GM18909 (cell line): Measurements from ENCODE around the gene ARFGAP1.

Source experiments
- ATAC-seq: cut with Tn5 transposase; IDR thresholded peaks from one replicate; pipeline ENCODE4 v1.9.1; 2021; ENCODE audit warnings: mild to moderate bottlenecking; ENCODE audit not compliant: unreplicated experiment, poor library complexity

ARFGAP1 gene

DNA sequence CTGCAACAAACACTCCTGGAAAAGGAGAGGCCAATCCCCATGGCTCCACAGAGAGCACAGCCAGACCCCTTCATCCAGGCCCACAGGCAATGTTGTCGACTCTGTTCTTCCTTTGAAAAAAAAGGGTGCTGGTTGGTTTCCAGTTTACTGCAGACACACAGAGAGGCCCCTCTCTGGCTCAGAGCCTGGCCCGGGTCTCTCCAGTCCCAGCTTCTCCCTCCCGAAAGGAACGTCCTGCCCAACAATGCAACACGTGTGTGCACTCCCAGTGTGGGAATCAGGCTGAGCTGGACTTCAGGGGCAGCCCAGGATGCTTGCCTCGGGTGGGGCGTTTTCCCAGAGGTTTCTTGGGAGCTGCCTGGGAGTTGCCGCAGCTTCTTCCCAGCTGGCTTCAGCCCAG, 13.8 kb upstream of the ARFGAP1 start:
- ATAC-seq, result no peak

DNA sequence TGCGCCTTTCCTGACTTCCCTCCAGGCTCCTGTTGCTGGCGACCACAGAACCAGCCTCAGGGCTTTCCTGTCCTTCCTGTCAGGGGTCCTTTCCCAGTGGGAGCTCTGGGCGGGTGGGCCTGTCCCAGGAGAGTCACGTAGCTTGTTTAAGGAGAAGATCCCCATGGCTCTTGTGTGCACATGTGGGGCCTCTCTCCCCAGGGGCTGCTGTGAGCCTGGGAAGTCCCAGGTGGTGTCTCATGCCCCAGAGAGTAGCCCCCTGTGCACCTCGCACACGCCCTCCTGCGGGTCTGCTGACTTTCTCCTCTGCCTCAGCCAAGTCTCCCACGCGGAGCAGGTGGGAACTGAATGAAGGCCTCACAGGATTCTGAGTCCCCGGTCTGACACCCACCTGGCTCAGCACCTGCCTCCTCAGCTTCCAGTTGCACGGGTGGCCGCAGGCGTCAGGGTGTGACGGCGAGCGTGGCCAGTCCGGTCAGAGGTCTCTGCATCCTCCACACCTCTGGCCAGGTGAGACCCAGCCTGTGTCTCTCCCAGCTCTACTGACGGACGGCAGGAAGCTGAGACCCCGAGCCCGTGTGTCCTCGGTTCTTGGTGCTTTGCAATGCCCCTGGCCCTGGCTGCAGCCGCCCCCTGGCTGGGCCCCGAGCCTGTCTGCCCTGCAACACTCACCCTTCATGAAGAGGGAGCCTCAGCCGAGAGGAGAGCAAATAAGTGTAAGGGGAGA, 12.7 kb upstream of the ARFGAP1 start:
- ATAC-seq, result no peak

DNA sequence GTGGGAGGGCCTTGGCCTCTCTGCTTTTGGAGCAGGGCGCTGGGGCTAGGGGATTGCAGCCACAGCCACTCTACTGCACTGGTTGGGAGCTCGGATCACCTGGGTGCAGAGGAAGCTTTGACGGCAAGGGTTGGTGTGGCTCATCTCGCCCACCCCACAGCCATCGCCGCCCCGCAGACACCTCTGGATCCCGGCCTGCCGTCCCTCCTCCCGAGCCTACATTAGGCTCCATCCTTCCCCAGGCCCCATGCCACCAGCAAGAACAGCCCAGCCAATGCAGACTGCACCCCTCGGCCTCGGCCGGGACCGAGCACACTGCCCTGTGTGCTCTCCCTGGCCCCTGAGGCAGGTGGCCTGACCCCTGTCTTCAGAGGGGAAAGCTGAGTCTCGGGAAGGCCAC, 12.1 kb upstream of the ARFGAP1 start:
- no peak for ATAC-seq

DNA sequence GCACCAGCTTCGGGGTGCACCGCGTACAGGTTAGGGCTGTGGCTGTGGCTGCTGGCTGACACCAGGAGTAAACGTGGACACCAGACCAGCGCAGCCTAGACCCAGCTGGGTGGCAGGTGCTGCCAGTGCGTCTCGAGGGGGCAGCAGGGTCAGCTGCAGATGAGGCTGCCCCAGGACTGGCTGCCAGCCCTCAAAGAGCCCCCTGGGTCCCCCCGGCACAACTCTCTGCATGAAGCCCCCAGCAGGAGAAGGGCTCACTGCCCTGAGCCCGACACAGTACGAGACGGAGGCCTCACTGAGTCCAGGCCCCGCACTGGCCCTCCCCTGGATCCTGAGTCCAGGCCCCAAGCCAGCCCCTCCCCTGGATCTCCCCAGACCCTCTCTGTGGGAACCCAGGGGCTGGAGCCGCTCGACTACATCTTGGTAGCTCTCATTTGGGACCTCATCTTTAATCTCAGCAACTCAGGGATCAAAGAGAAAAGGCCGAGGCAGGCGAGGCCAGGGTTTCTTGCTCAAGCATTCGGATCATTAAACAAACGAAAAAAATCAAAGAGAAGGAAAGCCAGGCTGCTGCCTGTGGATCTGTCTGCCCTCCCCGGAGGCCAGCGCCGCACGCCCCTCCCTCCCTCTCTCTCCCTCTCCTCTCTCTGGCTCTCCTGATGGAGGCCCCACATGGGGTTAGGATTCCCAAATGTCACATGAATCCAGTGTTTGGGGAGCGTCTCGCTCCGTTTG, 11.4 kb upstream of the ARFGAP1 start:
- ATAC-seq, result no peak

DNA sequence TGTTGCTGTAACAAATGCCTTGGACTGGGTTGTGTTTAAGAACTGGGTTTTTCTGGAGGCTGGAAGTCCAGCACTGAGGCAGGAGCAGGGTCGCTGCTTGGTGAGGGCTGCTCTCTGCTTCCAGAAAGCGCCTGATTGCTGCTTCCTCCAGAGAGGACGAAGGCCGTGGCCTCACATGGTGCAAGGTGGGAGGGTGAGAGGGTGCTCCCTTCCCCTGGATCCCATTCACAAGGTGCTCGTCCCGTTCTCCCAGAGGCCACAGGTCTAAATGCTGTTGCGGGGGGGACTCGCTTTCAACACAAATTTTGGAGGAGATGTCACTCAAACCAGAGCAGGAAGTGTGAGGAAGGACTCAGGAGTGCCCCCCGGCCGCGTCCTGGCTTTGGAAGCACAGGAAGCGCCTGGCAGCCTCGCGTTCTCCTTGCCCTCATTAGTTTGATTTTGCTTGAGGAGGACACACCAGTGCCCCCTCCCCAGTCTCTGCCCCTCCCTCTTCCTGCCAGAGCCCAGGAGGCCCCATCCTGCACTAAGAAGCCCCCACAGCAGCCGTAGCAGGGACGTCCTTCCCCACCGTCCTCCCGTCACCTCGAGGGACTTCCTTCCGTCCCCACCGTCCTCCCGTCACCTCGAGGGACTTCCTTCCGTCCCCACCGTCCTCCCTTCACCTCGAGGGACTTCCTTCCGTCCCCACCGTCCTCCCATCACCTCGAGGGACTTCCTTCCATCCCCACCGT, 10.7 kb upstream of the ARFGAP1 start:
- no peak for ATAC-seq

DNA sequence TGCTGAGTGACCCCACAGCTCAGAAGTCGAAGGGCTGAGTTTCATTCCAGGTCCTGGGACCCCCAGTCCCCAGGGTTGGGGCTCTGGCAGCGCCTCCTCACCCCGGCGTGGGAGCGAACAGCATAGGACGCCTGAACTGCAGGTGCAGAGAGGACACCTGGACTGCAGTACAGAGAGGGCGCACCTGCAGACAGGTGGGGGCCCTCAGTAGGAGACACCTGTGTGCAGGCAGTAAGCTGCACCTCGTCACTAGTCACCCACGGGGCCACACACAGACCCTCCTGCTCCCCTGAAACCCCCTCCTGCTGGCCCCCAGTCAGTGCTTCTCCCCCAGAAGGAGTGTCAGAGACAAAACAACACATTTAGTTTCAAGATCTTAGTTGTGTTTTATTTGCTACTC, 9.8 kb upstream of the ARFGAP1 start:
- ATAC-seq, result no peak

DNA sequence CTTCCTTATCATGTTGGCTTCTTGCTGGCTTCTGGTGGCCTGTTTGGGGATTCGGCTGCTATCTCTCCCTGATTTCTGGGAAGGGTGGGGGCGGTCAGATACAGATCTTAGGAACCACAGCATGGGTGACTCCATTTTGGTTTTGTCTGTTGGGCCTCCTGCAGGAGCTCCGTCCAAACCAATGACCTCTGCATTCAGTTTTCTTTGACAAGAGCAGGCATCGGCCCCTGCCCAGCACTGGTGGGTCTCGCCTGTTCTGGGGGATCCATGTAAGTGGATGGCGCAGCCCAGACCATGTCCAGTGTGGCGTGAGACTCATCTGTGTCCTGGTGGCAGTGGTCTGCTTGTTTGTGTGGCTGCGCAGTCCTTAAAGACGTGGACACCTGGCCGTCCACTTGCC, 8.6 kb upstream of the ARFGAP1 start:
- no peak for ATAC-seq

DNA sequence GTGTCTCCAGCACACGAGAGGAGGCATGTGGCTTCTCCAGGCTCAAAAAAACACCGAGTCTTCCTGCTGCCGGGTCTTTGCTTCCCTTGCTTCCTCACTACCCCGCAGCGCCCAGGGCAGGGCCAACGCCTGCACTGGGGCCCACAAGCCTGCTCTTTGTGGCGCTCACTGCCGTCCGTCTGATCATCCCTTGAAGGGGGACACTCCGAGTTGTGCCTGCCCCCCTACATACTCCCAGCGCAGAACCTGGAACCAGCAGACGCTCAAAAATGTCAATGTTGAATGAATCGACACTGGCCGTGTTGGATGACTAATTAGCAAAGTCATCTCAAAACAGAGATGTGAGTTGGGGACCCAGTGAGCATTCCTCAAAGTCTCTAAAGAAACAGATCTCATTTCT, 8.1 kb upstream of the ARFGAP1 start:
- no peak for ATAC-seq

DNA sequence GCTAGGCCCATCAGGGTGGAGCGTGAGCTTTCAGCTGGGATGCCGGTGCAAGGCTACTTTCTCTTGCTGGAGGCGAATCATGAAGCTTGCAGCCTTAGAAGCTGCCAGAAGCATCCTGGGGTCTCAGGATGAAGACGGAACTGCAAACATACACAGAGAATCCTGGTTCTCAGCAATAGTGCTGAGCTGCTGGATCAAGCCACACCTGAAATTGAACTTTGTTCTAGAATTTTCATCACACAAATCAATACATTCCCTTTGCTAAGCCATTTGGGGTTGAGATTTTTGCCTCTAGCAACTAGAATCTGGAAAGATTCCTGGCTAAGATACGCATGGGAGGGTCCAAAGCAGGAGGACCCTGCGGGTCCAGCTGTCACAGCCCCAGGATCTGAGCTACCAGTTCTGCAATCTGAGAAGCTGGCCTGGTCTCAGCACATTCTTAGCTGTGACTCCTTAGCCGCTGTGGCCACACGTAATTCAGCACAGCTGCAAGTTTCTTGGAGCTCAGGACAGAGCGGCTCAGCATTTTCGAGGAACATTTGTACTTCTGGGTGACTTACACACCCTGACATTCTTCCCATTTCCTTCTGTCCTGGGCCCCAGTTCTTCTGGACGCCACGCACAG, 6.6 kb upstream of the ARFGAP1 start:
- no peak for ATAC-seq

DNA sequence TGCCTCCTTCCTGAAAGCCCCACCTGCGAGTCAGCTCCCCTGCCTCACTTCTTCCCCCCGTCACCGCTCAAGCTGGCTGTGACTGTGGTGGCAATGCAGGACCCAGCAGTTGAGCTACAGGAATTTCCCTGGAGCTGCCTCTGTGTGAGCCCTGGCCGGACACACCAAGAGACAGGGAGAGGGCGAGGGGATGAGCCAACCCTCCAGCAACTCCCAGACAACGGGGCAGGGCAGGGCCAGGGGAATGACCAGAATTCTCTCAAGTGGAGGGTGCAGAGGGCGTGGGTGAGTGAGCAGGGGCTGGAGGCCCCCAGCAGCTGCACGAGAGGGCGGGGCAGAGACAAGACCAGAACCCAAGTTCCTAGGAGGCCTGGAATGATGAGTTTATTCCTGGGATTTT, 4.9 kb upstream of the ARFGAP1 start:
- no peak for ATAC-seq

DNA sequence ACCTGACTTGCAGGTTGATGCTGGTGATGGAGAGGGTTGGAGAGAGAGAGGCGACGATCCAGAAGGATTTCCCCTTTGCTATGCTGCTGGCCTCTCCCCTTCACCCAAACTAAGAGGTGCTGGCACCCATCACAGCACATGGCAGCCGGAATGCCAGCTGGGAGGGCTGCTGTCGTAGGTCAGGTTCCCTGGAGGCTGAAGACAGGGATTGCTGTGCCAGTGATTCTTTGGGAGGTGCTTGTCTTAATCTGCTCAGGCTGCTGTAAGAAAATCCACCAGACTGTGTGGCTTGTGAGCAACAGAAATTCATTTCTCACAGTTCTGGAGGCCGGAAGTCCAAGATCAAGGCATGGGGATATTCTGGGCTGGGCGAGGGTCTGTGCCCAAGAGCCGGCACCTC, 4.4 kb upstream of the ARFGAP1 start:
- no peak for ATAC-seq

DNA sequence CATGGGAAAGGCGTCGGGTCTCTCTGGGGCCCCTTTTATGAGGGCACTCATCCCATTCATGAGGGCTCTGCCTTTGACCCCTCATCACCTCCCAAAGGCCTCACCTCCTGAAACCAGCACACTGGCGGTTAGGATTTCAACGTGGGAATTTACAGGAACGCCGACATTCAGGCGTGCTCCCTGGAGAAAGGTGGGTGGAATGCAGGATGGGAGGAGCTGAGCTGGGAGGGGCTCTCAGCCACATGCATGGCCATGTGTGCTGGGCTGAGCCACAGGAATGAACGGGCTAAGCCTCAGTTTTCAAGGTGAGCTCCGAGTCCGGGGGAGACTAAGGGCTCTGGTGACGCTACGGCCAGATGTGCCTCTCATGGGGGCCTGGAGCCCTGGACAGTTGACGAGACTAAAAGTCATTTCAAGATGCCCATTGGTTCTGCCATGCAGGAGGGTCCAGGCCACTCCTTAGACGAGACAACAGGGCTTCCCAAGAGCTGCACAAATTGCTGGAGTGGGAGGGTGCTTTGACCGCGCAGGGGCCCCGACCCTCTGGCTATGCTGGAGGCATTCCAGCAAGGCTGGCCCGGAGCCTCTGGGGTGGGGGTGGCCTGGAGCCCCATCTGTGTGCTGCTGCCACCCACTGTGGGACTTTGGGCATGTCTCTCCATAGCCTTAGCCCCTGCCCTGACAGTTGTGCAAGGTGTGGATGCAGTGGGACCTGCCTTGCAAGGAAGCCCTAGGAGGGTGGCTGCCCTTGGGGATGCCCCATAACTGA, 3.8 kb upstream of the ARFGAP1 start:
- no peak for ATAC-seq

DNA sequence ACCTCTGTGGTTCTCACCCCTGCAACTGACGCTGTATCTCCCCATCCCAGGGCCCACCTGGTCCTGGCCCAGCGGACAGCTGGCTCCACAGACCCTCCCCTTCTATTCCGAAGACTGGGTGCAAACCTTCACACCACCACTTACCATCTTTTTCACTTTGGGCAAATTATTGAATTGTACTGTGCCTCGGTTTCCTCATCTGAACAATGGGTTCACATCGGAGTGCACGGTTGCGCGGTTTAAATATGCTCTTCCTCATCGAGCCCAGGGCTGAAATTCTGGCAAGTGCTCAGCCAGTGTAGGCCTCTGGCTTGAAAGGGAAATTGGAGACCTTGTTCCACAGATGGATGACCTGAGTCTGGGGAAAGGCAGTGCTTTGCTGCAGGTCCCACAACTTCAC, 2.9 kb upstream of the ARFGAP1 start:
- ATAC-seq, result no peak

DNA sequence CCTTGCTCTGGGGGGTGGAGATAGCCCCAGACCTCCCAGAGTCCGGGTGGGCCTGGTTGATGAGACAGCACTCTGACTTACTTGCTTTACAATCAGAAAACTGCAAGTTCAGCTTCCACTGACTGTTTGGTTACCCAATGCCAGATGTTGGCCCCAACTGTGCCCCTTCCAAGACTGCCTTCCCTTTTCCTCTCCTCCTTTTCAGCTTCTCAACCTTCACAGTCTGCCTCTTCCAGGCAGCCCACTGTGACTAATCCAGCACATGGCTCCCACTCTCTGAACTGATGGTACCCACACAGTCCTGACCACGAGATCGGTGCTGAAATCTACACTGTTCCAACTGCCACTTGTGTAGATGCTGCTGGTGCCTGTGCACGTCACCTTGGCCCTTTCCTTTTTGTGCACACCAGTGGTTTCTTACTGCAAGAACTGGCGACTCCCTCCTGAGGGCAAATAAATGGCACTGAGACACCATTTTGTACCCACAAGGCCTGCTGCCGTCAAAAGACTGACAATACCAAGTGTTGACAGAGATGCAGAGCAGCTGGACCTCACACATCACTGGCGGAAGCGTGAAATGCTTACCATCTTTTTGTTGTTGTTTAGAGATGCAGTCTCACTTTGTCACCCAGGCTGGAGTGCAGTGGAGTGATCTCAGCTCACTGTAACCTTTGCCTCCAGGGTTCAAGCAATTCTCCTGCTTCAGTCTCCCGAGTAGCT, 1.8 kb upstream of the ARFGAP1 start:
- no peak for ATAC-seq

DNA sequence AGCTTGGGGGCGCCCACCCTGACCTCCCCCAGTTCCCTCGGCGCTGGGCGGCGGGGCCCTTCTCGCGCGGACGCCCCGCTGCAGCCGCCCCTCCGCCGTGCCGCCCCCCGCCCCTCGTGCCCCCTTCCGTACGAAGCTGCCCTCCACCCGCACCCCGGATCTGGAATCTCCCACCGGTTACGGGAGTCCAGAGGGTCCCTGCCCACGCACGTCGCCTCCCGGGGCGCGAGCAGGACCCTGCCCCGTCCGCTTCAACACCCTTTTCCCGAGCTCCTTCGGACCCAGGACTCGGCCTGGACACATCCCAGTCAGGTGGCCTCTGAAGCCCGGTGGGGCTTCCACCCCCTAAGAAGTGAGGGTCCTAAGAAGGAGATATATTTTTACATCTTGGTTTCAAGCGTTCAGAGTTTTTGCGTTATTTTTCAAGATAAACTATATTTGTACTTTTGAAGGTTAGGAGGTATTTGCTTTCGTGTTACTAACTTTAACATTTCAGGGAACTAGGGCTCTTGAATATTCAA, 506 bp downstream of the ARFGAP1 start:
- no peak for ATAC-seq

DNA sequence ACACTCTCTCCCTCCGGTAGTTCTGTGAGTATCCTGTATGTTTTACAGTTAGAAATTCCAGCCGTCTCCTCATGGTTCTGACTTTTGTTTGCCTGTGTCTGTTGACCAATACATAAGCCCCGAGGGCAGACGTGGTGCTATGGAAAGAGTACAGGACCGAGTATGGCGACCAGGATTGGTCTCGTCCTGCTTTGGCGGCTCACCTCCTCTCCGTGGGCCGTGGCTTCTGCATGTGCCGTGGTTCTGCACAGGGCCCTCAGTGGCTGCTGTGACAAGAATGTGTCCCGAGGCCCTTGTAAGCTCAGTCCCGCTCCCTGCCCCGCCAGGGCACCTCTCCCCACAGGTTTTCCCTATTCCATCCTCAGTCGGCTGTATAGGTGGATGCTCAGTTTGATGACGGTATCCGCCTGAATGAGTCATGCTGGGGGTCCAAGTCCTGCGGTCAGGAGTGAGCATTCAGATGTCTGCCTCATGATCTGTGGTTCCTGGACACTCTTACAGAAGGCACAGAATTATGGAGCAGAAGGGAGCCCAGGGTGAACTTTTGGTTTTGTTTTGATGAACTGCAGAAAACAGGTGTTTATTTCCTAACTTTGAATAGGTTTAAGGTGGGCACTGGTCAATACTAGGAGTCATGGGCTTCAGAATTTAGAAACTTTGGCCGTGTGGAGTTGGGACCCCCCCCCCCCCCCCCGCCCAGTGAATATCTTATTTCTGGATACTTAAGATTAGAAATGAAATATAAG, 1.2 kb downstream of the ARFGAP1 start:
- ATAC-seq, result no peak

DNA sequence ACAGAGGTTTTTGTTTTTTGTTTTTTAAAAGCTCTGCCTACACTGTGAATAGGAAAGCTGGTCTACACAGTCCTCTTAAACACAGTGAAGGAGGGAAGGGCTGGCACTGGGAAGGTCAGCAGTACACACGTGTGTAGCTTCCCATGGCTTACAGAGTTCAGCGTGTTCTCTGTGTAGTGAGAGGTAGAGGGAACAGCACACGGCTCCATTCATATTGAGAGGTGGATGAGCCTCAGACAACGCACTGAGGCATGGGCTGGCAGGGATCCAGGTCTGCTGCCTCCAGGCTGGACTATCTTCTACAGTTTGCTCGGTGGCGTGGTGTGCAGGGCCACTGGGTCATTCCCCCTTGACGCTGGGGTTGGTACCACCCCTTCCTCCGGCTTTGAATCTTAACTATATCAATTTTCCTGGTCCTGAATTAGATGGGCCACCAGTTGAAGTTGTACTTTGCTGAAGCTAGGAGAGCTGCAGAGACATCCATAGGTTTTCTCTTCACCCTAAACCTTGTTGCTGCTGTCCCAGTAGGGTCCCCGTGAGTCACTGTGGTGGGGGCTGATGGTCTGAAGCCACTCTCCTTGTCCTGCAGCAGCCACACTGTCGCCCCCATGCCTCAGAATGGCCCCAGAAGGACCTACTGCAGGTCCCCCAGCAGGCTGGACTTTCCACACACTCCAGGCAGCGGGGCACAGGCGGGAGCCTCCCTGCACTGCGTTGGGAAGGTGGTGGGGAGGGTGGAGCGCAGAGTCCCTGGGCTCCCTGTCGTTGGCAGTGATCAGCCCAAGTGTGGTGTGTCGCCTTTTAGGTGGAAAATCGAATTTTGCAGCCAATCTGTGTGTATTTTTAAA, 2.0 kb downstream of the ARFGAP1 start:
- no peak for ATAC-seq

DNA sequence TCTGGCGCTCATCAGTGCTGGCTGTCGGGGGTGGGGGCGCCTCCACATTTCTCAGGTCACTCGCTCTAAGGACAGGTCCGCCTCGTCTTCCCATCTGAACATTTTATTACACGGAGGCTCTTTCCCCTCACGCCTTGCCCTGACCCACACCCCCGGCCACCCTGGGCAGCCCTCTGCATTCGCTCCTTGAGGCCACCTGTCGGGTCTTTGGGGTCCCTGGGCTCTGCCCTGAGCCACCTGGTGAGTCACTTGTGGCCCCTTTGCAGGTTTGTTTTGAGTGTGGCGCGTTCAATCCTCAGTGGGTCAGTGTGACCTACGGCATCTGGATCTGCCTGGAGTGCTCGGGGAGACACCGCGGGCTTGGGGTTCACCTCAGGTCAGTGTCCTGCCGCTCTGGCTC, 3.2 kb downstream of the ARFGAP1 start:
- ATAC-seq, result no peak
